Stimulated activated effector memory CD8-positive, alpha-beta T cell treated with anti-CD3 and anti-CD28 coated beads, Interleukin-12 subunit alpha, Interleukin-12 subunit beta, amount 100 ng/mL, for 72 hours (primary cell): ENCODE data around the gene KMT2C.
"Not testable (repeated sequence)": the region's sequence is repeated elsewhere in the genome, so short reads cannot be mapped to it uniquely, and the experiment has no call there.

ENCODE experiments used
- ATAC-seq: fragments of 150-1000 bp; cut with Tn5 transposase; 2 replicates; pipeline ENCODE4 v1.10.0; 2021
- DNase-seq, 2 donors: peaks; one replicate each; pipeline ENCODE4 v3.0.0; 2021 to 2022; ENCODE audit warnings: low spot score in 2 of 2
- H3K27ac Mint-ChIP-seq: one replicate; pipeline ENCODE4 v1.8.0; 2022; ENCODE audit warnings: mild to moderate bottlenecking, mixed read lengths
- H3K36me3 Mint-ChIP-seq: one replicate; pipeline ENCODE4 v1.8.0; 2022; ENCODE audit warnings: mild to moderate bottlenecking, mixed read lengths
- H3K4me1 Mint-ChIP-seq: one replicate; pipeline ENCODE4 v1.8.0; 2022; ENCODE audit warnings: mixed read lengths
- H3K4me3 Mint-ChIP-seq: one replicate; pipeline ENCODE4 v1.8.0; 2022; ENCODE audit warnings: mild to moderate bottlenecking, mixed read lengths
- H3K9me3 Mint-ChIP-seq: one replicate; pipeline ENCODE4 v1.8.0; 2022; ENCODE audit warnings: mixed read lengths

The KMT2C gene

DNA sequence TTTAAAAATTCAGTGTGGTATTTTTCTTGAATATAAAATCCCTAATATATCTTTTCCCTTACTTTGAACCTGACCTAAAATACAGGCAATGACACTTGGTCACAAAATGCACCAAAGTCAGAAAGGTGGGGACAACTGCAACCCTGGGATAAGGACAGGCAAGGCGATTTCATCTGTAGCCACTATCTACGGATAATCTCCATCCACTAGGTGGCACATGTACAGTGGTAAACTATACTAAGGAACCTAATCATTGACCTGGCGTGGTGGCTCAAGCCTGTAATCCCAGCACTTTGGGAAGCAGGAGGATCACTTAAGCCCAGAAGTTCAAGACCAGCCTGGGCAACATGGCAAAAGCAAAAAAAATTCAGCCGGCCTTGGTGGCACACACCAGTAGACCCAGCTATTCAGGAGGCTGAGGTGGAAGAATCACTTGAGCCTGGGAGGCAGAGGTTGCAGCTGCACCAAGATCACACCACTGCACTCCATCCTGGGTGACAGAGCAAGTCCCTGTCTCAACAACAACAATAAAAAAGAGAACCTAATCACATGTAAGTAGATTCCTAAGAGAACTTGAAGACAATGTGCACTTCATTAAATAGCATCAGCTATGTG, 98.9 kb downstream of the KMT2C start:
- no peak for DNase-seq
- Mint-ChIP-seq H3K36me3 (no peaks in the 10 kb centered on the region), H3K9me3 (no peaks in the 10 kb centered on the region), H3K4me1 (peaks cover 58% of the 10 kb centered on the region), H3K27ac (peak overlapping the region; percentile 86), H3K4me3 (peak overlapping the region; percentile 57)
- peak; percentile 82 for ATAC-seq

- peak overlapping the region; percentile 57 for H3K4me3 Mint-ChIP-seq
- peaks cover 54% of the 10 kb centered on the region for H3K4me1 Mint-ChIP-seq
- DNase-seq (no peak), ATAC-seq (peak; percentile 55)
- peak overlapping the region; percentile 86 for H3K27ac Mint-ChIP-seq
- no peaks in the 10 kb centered on the region for H3K36me3 Mint-ChIP-seq
- H3K9me3 Mint-ChIP-seq: no peaks in the 10 kb centered on the region
Measured at GRCh38 chr7:152335900-152336571, 99.8 kb downstream of the KMT2C start.

GRCh38 chr7:152333134-152333533, 102.7 kb downstream of the KMT2C start:
- Mint-ChIP-seq H3K27ac (peak overlapping the region; percentile 13), H3K36me3 (peaks cover 28% of the 10 kb centered on the region), H3K4me3 (no peak overlapping the region), H3K4me1 (peaks cover 54% of the 10 kb centered on the region), H3K9me3 (no peaks in the 10 kb centered on the region)
- no peak for ATAC-seq
- no peak for DNase-seq

- ATAC-seq: no peak
- H3K27ac Mint-ChIP-seq: no peak overlapping the region
Measured at GRCh38 chr7:152330827-152331226, 105.0 kb downstream of the KMT2C start.

GRCh38 chr7:152329469-152329868, 106.3 kb downstream of the KMT2C start:
- Mint-ChIP-seq H3K4me1 (peaks cover 28% of the 10 kb centered on the region), H3K9me3 (no peaks in the 10 kb centered on the region), H3K4me3 (no peak overlapping the region), H3K36me3 (peaks cover 55% of the 10 kb centered on the region), H3K27ac (peak overlapping the region; percentile 15)
- ATAC-seq (no peak), DNase-seq (no peak)

More at GRCh38 chr7:152330827-152331226, 105.0 kb downstream of the KMT2C start:
- no peak for DNase-seq
- Mint-ChIP-seq H3K4me1 (peaks cover 38% of the 10 kb centered on the region), H3K36me3 (peaks cover 49% of the 10 kb centered on the region), H3K4me3 (no peak overlapping the region), H3K9me3 (no peaks in the 10 kb centered on the region)

DNA sequence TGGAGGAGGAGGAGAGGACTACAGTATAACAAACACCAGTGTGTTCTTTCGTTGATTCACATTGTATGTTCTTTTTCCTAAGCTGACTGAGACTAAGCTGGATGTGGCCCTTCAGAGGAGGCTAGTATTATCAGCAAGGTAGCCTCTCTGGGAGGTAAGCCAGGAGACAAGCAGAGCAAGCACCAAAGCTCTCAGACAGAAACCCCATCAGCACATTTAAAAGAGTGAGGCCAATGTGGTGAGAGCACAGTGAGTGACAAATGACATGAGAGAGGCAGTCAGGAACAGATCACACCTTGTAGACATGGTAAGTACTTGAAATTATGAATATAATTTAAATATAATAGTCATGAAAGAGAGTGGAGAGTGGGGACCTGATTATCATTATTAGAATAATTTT, 107.6 kb downstream of the KMT2C start:
- no peak for ATAC-seq
- no peak for DNase-seq
- H3K4me1 Mint-ChIP-seq: peaks cover 23% of the 10 kb centered on the region
- H3K27ac Mint-ChIP-seq: peak overlapping the region; percentile 15
- H3K4me3 Mint-ChIP-seq: no peak overlapping the region
- H3K36me3 Mint-ChIP-seq: peaks cover 55% of the 10 kb centered on the region
- no peaks in the 10 kb centered on the region for H3K9me3 Mint-ChIP-seq

DNA sequence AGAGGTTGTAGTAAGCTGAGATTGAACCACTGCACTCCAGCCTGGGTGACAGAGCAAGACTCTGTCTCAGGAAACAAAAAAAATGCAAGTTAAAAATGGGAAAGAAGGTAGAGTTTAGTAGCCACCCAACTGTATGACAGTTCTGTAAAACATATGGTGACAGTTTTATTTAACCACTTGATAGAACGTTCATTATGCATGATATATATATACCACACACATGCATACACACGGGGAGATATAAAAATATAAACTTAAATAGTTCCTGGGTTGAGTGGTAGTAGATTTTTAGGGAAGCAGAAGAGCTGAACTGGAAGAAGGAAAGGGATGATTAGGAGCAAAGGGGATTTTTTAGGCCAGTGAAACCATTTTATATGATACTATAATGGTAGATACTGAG, 120.0 kb downstream of the KMT2C start:
- Mint-ChIP-seq H3K36me3 (peaks cover 36% of the 10 kb centered on the region), H3K27ac (peak overlapping the region; percentile 2), H3K4me1 (peaks cover 25% of the 10 kb centered on the region), H3K4me3 (no peak overlapping the region), H3K9me3 (no peaks in the 10 kb centered on the region)
- DNase-seq (no peak), ATAC-seq (no peak)

DNA sequence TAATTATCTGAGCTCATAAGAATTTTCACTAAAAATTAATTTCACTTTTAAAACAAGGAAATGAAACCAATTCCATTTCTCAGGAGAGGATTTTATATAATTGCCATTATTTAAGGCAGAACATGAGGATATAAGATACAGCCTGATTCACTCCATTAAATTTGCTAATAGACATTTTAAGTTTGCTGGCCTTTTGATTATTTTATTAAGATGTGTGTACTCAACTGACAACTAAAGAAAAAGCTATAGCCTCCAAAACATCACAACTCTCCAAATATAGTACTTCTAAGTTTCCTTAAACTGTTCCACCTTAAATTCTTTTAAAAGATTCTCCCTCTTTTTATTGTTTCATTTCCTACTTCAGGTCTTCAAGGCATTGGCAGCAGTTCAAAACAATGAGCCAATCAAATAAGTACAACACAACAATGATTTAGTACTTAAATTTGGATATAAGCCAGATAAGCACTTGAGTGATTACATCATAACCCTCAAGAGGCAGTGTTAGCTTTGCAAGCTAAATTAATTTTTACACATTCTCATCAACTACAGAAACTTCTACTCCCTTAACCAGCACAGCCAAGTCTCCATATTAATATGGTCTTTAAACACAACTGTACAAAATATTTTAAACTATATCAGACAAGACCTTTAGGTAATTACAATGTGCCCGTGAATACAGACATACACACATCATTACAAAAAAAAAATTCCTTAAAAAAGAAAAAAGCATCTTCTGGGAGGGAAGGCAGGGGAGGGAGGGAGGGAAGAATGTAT, 121.8 kb downstream of the KMT2C start:
- H3K4me1 Mint-ChIP-seq: peaks cover 25% of the 10 kb centered on the region
- DNase-seq (no peak), ATAC-seq (no peak)
- H3K9me3 Mint-ChIP-seq: no peaks in the 10 kb centered on the region
- no peak overlapping the region for H3K4me3 Mint-ChIP-seq
- H3K36me3 Mint-ChIP-seq: peaks cover 44% of the 10 kb centered on the region
- no peak overlapping the region for H3K27ac Mint-ChIP-seq

DNA sequence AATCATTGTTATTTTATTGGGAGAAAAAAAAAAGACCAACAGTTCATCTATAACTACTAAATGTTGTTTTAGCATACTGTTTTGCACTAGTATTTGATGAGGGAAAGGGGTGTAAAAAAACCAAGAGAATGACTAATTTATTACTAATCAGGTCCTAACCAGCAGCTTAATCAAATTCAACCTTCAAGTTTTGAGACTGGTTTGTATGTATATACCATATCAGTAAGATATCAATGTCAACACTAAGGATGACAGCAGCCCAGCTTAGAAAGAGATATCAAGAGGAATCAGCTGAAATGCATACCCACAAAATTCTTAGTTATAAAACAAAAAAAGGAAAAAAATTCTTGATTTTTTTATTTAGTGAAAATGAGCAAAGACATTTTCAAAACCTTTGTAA, 122.6 kb downstream of the KMT2C start:
- Mint-ChIP-seq H3K4me3 (no peak overlapping the region), H3K36me3 (peaks cover 52% of the 10 kb centered on the region), H3K4me1 (peaks cover 25% of the 10 kb centered on the region), H3K9me3 (no peaks in the 10 kb centered on the region), H3K27ac (no peak overlapping the region)
- no peak for DNase-seq
- ATAC-seq: no peak

GRCh38 chr7:152312316-152312715, 123.5 kb downstream of the KMT2C start:
- Mint-ChIP-seq H3K4me3 (no peak overlapping the region), H3K27ac (no peak overlapping the region), H3K9me3 (no peaks in the 10 kb centered on the region), H3K36me3 (peaks cover 59% of the 10 kb centered on the region), H3K4me1 (peaks cover 20% of the 10 kb centered on the region)
- ATAC-seq (no peak), DNase-seq (no peak)

DNA sequence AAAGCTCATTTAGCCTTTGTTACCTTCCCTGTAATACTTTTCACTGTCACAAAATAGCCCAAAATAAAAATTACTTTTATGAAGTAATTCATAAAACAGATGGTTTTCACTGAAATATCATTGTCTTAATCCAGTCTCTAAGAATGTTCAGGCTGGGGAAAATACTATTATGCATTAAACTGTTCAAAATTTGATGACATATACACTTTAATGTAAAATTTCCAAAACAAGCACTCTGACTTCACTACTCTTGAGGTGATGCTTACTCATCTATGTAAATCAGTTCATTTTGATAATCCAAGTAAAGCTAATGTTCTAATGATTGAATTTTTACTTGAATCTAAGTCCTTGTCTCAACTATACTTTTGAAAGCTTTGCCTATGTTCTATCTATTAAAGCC, 127.9 kb downstream of the KMT2C start:
- Mint-ChIP-seq H3K4me1 (peaks cover 14% of the 10 kb centered on the region), H3K9me3 (no peaks in the 10 kb centered on the region), H3K4me3 (no peak overlapping the region), H3K36me3 (peaks cover 90% of the 10 kb centered on the region), H3K27ac (no peak overlapping the region)
- ATAC-seq: no peak
- no peak for DNase-seq

GRCh38 chr7:152299542-152300143, 136.2 kb downstream of the KMT2C start:
- Mint-ChIP-seq H3K36me3 (peaks cover 55% of the 10 kb centered on the region), H3K4me1 (peaks cover 21% of the 10 kb centered on the region)
- not testable (repeated sequence) for ATAC-seq, H3K27ac Mint-ChIP-seq, H3K4me3 Mint-ChIP-seq, H3K9me3 Mint-ChIP-seq, DNase-seq

- Mint-ChIP-seq H3K27ac (peak overlapping the region; percentile 42), H3K36me3 (peaks cover 43% of the 10 kb centered on the region)
Measured at GRCh38 chr7:152292897-152293296, 142.9 kb downstream of the KMT2C start.

DNA sequence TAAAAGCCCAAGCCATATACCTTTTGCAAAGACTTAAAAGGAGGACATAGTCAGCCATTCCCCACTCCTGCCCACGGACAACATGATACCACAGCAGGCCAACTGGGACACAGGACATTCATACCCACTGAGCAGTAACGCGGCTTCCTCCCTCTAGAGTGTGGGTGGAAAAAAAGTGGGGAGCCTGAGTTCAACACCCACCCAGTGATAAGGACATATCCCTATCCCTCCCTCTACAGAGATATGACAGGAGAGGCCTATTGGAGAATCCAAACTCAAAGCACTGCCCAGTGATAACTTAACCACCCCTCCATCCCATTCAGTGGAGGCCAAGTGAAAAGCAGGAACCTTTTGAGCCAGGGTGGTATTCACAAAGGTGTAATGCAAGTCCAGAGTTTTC, 148.8 kb downstream of the KMT2C start:
- not testable (repeated sequence) for ATAC-seq, H3K4me1 Mint-ChIP-seq, H3K27ac Mint-ChIP-seq, H3K9me3 Mint-ChIP-seq, DNase-seq, H3K4me3 Mint-ChIP-seq
- H3K36me3 Mint-ChIP-seq: peaks cover 18% of the 10 kb centered on the region

More at GRCh38 chr7:152292897-152293296, 142.9 kb downstream of the KMT2C start:
- Mint-ChIP-seq H3K9me3 (no peaks in the 10 kb centered on the region), H3K4me3 (no peak overlapping the region), H3K4me1 (peaks cover 10% of the 10 kb centered on the region)
- ATAC-seq (no peak), DNase-seq (no peak)

- DNase-seq, H3K9me3 Mint-ChIP-seq, H3K4me1 Mint-ChIP-seq, H3K4me3 Mint-ChIP-seq, H3K27ac Mint-ChIP-seq, ATAC-seq: not testable (repeated sequence)
- peaks cover 18% of the 10 kb centered on the region for H3K36me3 Mint-ChIP-seq
Measured at GRCh38 chr7:152286219-152286618, 149.6 kb downstream of the KMT2C start.
